HG03103 (cell line): Measurements from ENCODE around the gene KCNQ1.

Experiments used
- ATAC-seq: cut with Tn5 transposase; IDR thresholded peaks from one replicate; pipeline ENCODE4 v1.9.1; 2021; ENCODE audit warnings: low read depth; ENCODE audit not compliant: unreplicated experiment

Gene KCNQ1

DNA sequence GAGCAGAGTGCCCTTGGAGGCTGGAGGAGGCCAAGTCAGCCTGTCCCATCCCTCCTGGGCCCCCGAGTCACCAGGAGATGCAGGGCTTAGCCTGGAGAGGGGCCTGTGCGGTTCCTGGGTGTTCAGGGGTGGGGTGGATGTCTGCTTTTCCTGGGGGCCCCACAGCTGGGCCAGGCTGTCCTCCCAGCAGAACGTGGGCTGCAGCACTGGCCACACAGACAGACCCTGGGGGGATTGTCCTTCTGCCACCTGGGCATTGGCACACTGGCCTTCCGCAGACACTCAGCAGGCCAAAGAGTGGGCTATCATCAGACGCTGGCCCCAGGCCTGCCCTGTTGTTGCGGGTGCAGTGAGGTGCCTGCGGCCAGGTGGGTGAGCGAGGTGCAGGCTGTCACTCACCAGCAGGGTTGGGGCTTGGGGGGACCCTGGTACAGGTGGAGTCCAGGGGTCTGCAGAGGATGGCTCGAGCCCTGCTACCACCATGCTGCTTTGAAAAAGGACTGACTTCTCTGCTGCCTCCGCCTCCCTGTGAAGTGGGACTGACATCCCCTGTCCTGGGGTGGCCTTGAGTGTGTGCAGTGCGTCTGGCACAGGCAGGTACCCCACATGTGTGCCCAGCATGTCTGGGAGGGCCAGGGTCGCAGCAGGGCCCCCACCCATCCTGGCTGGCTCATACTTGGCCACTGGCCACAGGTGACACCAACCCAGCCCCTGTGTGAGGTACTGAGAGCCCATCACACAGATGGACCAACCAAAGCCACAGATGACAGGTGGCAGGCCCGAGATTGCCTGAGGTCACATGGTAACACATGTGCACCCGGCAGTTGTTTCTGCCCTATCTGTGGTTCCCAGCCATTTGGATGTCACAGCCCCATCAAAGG lies 294.0 kb downstream of the KCNQ1 start:
- no peak for ATAC-seq

DNA sequence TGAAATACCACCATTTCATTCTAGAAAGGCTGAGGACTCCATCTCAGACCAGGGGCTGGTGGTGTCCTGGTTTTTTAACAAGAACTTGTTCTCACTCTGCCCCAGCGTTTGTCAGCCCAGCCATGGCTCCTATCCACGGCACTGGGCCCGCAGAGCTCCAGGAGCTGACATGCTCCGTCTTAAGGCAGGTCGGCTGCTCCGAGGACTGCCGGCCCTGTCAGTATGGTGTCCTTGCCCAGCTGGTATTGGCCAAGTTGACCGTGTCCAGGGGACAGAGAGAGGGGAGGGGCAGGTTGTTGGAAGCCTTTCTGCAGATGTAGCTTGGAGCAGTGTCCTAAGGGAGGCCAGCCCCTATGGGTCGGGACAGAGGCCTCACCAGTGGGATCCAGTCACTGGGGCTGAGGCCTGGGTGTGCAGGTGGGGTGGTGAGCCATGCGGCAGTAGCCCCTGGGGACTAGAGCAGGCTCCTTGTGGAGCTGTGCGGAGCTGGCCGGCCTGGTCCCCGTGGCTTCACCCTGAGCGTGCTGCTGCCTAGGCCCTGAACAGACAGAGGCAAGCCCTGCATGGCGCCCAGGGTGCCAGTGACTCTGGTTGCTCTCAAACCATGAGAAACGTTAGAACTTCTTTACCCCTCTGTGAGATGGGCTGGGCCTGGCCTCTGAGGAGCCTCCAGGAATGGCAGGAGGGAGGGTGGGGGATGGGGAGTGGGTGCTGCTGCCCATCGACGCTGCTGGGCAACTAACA lies 294.9 kb downstream of the KCNQ1 start:
- ATAC-seq, result no peak

DNA sequence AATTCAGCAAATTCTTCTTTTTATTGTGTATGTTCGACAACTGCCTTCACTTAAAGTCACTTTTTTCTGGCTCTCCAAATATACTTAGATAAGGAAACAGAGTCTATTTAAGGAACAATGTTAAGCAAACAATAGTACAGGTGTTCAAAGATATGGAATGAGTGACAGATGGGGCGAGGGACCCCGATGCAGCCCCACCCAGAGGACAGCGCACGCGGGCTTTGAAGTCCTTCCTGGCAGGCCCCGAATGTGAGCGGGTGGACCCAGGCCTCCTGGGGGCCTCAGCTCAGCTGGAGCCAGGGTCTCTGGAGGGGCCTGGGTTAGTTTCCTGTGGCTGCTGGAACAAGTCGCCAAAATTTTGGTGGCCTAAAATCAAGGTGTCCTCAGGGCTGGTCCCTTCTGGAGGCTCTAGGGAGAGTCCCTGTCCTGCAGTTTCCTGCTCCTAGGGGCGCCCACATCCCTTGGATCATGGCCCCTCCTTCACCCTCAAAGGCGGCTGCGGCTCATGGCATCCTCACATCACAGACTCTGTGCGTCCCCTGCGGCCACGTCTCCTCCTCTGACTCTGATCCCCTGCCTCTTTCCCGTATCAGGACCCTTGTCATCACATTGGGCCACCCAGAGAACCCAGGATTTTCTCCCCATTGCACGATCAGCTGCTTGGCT lies 295.6 kb downstream of the KCNQ1 start:
- ATAC-seq, result no peak

DNA sequence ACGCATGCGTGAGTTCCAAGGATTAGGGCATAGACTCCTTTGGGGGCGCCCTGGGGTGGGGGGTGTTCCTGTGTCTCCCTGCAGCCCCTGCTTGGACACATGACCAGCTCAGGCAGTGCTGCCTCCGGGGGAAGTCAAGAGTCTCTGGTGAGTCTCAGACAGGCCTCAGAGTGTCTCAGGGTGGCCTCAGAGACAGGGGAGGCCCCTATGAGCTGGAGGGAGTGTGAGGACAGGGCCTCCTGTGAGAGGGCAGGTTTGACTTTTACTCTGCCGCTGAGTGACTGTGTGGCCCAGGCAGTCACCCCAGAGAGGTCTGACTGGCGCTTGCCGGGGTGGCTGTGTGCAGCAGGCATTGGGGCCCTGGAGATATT lies 296.2 kb downstream of the KCNQ1 start:
- no peak for ATAC-seq

DNA sequence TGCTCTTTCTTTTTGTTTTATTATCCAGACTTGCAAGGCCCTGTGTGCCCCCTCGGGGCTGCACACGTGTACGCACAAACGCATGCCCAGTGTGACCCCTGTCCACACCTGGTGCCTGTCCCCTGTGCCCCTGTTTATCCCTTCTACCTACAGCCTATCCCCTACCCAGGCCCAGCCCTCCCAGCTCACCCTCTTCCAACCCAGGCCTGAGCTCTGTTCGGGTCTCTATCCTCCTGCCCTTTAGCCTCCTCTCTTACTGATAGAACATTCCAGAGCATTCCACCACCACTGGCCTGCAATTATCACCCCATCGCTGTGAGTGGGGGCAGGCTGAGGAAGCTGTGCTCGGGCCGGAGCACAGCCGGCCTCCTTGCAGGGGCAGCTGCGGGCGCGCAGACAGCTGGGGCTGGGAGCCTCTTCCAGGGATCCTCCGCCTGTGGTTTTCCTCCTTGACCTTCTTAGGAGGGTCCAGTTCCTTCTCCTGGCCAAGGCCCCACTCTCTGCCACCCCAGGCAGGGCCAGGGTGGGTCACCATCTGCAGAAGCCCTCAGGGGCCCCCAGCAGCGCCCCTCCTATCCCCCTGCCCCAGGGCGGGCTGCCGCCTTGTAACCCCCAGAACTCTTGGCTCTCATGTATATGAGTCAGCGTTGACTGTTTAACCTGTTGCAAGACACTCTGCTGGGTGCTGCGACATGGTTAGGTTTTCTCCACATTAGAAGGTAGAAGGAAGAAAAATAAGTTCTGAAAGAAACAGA lies 296.7 kb downstream of the KCNQ1 start:
- ATAC-seq, result no peak

DNA sequence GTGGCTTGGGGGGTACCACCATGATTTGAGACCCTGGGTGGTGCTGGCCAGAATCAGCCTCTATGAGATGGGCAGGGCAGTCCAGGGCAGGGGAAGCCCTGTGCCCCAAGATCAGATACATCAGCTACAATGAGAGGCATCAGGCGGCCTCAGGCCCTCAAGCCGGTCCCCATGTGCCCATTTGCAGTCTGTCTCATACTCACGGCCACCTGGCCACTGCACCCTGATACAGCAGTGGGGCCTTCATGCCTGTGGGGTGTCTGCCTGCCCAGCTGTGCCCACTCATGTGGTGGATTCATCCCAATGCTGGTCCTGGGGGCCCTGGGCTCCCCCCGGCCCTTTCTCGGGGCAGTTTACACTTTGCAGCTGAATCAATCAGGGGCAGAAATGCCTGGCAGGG lies 297.4 kb downstream of the KCNQ1 start:
- ATAC-seq, result no peak

DNA sequence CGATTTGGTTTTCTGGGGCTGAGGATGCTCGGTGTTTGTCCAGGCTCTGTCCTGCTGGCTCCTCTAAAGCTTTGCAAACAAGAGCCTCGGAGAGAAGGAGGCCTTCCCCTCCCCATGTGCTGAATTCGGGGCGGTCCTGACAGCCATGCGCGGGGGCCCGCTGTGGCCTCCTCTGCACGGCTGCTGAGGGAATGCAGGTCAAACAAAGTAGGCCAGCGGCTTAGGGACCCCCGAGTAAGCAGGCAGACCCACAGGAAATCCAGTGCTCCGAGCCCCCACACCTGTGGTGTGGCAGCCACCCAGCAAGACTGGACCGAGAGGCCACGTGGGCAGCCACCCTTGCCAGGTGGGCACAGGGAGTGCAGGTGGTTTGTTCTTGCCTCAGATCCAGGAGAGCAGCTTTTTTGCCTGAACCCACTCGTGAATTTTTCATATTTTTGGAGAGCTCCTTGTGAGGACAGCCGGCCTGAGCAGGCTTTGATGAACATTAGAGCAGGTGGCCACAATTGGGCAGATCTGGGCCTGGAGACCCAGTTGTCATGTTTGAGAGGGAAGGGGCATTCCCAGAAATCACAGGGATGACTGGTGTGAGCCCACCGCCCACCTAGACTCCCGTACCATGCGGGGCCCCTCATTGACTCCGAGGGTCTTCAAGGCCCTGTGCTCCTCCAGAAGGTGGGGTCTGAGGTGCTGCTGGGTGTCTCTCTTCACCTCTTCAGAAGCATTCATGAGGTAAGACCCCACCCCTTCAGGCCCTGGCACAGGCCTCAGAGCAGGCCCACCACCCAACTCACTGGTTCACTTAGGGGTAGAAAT lies 298.0 kb downstream of the KCNQ1 start:
- ATAC-seq, result no peak

DNA sequence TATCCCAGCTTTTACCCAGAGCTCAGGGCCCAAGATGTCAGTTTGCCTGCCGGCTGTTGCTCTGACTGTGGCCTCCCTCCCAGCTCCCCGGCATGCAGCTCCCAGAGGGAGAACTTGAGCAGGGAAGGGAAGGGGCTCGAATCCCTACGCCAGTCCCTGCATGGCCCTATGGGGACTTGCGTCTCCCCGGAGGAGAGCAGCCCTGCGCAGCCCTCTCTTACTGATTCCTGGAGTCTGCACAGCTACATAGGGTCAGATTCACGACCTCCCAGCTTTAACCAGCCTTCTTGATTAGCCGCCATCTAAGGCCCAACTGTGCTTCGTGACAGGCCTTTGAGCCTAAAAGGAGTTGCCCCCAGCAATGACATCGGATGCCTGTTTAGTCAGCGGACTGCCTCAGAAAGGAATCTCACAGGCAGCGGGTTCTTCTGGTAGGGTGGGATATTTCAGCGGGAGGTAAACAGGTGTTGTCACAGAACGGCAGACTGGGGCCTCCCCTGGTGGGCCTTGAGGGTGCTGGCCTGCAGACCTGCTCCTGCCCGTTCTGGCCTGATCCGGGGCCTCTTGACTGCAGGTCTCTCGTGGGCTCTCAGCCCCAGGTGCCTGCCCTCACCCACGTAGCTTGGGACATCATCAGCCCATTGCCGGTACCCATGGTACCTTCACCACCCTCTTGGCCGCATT lies 298.8 kb downstream of the KCNQ1 start:
- no peak for ATAC-seq

DNA sequence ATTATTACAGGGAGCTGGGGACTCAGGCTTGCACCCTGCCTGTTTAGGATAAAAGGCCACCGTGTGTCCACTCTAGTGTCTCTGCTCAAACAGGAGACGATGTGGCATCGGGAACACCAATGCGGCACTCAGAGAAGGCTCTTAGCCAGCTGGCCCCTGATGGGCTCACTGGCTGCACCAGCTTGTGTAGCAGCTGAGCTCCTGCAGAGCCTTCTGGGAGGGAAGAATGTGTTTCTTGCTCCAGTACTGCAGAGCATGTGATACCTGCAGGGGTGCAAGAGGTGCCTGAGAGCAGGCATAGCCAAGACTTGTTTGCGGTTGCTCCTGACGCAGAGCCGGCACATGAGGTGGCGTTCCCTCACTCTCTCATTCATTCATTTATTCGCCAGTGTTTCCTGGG lies 299.4 kb downstream of the KCNQ1 start:
- no peak for ATAC-seq

DNA sequence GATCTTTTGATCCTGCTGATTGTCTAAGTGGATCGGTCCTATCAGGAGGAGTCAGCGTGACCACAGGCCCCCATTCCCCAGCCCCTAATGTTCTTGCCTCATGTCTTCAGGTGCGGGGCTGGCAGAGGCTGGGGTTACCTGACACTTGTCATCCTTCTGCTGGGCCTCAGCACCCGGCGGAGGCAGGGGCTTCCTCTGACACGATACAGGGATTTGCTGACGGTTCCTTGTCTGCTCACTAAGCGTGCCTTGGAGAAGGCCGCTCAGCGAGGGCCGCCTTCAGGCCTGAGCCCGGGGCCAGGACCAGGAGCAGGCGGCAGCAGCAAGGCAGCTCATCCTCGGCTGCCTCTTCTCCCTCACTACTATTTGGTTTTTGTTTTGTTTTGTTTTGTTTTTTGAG lies 300.7 kb downstream of the KCNQ1 start:
- ATAC-seq, result no peak

DNA sequence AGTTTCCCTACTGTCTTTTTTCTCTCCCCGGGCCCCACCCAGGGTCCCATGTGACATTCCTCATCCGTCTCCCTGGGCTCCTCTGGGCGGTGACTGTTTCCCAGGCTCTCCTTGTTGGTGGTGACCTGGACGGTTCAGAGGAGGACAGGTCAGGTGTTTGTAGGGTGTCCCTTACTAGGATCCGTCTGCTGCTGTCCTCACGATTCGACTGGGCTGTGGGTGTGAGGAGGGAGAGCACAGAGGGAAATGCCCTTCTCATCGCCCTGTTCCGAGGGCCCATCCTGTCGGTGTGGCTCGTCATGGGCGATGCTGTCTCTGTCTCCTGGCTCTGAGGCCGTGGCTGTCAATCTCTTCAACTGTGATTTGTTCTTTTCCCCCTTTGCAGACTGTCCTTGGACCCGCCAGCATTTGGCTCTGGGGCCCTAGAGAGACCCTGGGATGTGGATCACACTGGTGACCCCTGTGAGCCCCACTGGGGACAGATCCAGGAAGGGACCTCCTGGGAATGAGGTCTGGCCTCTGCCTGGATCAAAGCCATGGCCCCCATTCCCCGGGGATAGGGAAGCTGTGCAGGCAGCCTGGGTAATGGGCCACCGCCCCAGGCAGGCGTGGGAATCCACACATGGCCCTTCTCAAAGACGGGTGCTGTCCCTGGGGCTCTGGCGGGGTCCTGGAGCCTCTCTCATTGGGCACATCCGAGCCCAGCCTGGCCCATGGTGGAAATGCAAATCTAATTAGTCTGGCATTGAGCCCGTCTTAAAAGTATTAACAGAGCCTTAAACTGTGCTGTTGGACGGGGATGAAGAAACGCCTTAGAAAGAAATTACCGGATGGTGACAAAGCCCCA lies 301.8 kb downstream of the KCNQ1 start:
- ATAC-seq, result no peak

DNA sequence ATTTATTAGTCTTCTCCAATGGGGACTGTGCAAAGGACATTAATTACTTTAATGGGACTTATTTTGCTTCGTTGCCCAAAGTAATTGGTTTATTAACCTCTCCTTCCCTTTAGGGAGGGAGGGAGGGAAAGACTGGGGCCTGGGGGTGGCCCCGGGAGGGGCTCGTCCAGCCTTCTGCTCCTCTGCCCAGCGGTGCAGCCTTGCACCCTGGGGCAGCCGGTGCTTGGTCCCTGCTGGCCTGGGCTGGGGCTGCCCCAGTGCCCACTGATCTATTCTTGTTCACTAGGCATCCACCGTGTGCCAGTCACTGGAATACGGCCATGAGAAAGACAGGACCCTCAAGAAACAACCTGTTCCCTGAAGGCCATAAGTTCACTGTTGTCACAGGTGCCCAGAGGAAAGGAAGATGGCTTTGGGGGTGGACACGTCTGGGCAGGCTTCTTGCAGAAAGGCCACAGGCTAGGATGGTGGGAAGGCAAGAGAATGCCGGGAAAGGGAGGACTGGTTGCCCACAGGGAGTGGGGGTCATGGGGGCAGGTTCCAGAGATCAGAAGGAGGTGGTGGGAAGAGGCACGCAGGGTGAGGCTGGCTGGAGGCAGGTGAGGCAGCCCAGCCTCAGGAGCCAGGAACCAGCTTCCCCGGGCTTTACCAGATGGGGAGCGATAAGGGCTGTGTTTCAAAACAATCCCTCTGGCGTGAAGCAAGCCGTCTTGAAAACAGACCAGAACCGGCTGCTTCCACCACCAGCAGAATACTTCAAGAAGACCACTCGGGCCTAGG lies 302.6 kb downstream of the KCNQ1 start:
- ATAC-seq, result no peak

DNA sequence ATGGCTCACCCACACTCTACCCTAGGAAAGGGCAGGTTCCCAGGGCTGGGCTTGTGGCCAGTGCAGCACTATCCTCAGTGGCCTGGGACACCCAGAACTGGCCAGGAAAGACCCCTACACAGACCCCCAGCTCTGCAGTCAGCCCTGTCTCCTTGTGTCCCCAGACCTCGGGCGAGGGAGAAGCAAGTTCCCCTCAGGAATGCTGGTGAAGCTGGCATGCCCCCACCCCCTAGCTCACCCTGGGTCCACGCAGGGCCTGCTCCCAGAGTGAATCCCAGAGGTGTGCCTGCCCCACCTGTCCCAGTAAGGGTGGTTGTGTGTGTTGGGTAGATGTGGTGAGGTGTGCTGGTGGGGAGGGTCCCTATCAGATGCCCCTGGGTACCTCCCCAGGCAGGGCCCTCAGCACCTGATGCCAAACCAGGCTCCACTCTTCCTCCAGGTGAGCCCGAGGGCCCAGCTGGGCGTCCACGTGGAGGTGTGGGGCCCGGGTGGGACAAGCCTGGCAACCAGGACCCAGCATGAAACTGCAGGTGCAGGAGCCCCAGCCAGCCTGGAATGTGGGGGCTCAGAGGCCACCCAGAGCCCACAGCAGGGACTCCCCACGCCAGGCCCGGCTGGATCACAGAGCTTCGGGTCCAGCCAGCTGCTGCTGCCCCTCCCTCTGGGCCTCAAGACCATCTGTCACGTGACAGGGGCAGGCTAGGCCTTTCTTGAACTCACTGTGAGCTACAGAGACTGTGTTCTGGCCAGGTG lies 303.4 kb downstream of the KCNQ1 start:
- no peak for ATAC-seq

DNA sequence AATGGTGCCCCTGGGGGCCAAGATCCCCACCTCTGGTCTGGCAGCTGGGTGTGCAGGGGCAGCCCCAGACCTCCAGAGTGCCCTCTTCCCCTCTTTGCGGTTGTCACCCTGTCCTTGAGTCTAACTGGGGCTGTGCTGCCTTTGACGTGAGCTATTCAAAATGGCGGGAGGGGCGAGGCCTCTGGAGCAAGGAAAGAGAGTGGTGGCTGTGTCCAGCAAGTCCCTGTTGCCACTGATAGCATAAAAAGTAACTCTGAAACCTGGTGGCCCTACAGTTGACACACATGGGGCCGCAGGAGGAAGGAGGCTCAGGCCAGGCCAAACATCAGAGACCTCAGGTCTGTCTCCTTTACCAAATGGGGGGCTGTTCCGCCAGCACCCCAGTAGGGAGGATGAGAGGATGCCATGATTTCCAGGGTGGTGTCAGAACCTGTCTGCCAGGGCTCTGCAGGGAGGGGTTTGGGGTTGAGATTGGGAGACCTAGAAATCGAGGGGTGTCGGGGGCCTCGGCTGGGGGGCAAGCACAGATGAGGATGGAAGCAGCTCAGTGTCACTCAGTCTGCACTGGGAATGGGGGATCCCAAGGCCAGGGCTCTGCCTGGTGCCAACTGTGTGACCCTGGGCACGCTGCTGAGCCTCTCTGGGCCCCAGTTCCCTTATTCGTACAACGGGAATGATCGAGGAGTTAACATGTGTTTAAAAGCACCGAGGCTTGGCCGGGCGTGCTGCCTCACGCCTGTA lies 304.2 kb downstream of the KCNQ1 start:
- ATAC-seq, result no peak

DNA sequence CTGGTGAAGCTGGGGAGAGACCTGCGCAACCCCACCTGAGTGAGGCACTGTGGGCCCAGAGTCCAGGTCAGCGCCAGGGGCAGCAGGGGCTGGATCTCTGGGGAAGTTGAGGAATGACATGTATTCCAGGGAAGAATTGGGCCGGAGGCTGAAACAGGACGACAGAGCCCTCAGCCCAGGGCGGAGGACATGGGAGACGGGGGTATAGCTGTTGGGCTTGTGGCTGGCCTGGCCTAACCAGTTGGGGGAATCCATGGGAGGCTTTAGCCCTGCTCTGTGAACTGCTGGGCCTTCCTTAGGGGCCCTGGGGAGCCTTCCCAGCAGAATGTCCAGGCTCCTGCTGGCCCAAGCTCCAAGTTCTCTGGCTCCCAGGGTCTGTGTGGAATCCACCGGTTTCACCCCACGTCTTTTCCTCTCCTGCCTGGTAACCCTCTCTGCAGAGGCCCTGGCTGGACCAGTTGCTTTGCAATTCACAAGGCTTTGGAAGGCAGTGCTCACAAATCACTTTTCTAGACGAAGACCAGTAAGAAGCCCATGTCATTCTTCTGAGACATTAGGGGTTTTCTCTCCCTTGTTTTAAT lies 305.4 kb downstream of the KCNQ1 start:
- ATAC-seq, result no peak
